Epithelial cell of proximal tubule (primary cell): ENCODE measurements around the gene DDT. TPM values are rescaled to one million over a fixed set of nuclear protein-coding genes. Genes with fewer than 3 reads are reported as not detected.
"Not testable (repeated sequence)": the region's sequence is repeated elsewhere in the genome, so short reads cannot be mapped to it uniquely, and the experiment has no call there.

Experiments used
- DNase-seq: peaks from one replicate; pipeline ENCODE4 v3.0.0-alpha.2; 2011; ENCODE audit warnings: low read depth
- H3K4me3 ChIP-seq: 2 replicates; pipeline ENCODE4 v1.5.1; 2011; ENCODE audit warnings: low read depth, mild to moderate bottlenecking, low read length
- CTCF ChIP-seq: conservative IDR thresholded peaks from 2 replicates; pipeline ENCODE4 v1.5.1; 2012; ENCODE audit warnings: low read depth, mild to moderate bottlenecking, low read length
- total RNA-seq: library from RNA; depleted of rRNA; stranded (reverse); fragments of >200 nt; gene quantifications from 2 replicates; pipeline ENCODE4 v1.2.3, GENCODE V29; 2015

Gene DDT
- total RNA-seq, 1 donor from 2014 or later, result 163 TPM

GRCh38 chr22:23956301-23956900 is 17.8 kb downstream of the DDT start:
- peak; percentile 64 for TF ChIP-seq CTCF
- not testable (repeated sequence) for H3K4me3 ChIP-seq, DNase-seq

DNA sequence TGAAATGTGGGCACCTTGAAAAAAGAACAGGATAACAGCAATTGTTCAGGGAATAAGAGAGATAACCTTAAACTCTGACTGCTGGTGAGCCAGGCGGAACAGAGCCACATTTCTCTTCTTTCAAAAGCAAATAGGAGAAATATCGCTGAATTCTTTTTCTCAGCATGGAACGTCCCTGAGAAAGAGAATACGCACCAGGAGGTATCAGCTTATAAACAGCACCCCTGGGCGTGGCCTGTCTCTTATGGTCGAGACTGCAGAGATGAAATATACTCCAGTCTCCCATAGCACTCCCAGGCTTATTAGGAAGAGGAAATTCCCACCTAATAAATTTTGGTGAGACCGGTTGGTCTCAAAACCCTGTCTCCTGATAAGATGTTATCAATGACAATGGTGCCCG is 18.4 kb downstream of the DDT start:
- H3K4me3 ChIP-seq, DNase-seq: not testable (repeated sequence)

DNA sequence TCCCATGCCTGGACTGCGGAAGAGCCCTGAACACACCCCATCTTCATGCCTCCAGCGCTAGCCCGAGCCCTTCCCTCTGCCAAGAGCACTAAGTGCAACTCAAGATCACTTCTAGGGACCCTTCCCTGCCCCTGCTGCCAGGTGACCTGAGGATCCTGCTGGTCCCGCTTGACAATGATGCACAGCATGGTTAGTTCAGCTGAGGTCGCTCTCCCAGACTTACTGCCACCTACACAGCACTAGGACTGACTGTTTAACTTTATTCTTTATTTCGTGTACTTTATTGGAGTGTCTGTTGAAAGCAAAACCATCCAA is 19.3 kb downstream of the DDT start:
- DNase-seq, H3K4me3 ChIP-seq: not testable (repeated sequence)

DNA sequence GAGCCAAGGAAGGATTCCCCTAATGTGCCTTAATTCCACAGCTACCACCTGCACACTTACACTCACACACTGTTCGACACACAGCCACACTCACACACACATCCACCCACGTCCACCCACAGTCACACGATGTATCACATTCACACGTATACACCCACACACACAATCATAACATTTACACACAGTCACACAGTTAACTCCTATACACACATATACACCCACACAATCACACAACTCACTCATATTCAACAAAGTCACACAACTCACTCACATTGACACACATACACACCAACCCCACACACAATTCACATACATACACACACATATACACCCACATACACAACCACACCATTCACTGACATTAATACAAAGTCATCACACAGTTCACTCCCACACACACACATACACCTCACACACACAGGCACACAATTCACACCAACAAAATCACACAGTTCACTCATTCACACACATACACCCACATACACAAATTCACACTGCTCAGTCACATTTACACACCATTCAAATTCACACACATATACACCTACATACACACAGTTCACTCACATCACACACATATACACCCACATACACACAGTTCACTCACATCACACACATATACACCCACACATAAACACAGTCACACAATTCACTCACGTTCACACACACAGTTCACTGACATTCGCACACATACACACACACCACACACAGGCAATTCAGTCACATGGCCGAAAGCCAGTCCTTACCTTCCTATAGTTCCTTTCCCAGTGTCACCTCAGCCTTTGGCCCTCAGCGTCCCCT is 19.8 kb downstream of the DDT start:
- H3K4me3 ChIP-seq, DNase-seq: not testable (repeated sequence)

- not testable (repeated sequence) for DNase-seq, H3K4me3 ChIP-seq
Measured at GRCh38 chr22:23953485-23953884, 20.8 kb downstream of the DDT start.

- not testable (repeated sequence) for H3K4me3 ChIP-seq, DNase-seq
Measured at GRCh38 chr22:23952794-23953405, 21.3 kb downstream of the DDT start.

DNA sequence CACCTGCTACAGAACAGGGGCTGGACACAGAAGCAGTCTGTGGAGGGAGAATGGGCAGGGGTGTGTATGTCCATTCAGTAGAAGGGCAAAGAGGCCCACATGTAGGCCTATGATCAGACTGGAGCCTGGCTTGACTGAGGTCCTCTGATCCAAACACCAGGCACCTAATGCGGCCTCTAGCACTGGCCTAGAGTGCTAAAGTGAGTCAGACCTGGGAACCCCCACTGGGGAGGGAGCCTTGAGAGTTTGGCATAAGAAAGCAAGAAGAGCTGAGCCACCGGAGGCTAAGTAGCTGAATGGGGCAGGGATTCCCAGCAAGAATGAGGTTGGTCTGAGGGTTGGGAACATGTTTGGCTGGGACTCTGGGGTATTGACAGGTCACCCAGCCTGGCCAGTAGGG is 22.9 kb downstream of the DDT start:
- H3K4me3 ChIP-seq, DNase-seq: not testable (repeated sequence)

GRCh38 chr22:23949764-23950163 is 24.5 kb downstream of the DDT start:
- H3K4me3 ChIP-seq, DNase-seq: not testable (repeated sequence)

- not testable (repeated sequence) for DNase-seq, H3K4me3 ChIP-seq
Measured at GRCh38 chr22:23947391-23947790, 26.9 kb downstream of the DDT start.

- DNase-seq, H3K4me3 ChIP-seq: not testable (repeated sequence)
Measured at GRCh38 chr22:23940166-23940565, 34.1 kb downstream of the DDT start.

DNA sequence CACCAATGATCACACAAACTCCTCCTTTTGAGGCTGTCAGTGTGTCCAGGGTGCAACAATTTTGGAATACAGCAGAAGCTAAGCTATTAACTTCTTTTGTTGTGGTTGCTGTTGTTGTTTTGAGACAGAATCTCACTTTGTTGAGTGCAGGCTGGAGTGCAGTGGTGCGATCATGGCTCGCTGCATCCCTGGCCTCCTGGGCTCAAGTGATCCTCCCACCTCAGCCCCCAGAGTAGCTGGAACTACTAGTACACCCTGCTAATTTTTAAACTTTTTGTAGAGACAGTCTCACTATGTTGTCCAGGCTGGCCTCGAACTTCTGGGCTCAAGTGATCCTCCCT is 35.3 kb downstream of the DDT start:
- no peak for DNase-seq
- no peak overlapping the region for H3K4me3 ChIP-seq
- no peak for TF ChIP-seq CTCF

DNA sequence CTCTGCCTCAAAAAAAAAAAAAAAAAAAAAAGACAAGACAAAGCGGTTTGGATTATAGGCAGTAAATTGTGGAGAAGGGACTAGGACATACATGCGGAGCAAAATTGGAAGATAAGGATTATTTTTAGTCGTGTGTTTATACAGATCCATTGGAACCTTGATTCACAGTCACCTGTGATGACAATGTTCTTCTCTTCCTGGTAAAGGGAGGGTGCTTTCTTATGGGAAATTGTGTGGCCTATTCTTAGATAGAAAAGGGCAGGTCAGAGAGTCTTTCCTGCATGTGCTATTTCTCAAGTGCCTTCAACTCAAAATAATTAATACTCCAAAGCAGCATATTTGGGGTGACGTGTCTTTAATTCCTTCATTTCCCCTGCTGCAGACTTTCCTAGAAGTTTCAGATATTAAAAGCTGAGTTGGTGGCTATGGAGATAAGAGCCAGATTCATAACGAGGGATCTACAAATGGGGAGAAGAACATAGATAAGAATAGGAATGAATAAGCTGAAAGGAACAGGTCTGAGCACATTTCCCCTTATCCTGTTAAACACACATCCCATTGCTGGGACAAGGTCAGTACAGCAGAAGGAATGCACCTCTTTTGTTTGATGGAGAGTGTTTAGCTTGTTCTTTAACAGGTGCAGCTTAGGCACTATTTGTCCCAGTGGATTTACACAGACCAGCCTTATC is 35.8 kb downstream of the DDT start:
- H3K4me3 ChIP-seq, result no peak overlapping the region
- no peak for TF ChIP-seq CTCF
- no peak for DNase-seq
